SK-N-SH (cell line): ENCODE results near the gene KLF18. TPM values are rescaled to one million over a fixed set of nuclear protein-coding genes. Genes with fewer than 3 reads are reported as not detected.

Experiments used
- CTCF ChIA-PET: fragments of 300-600, 350-600 bp; formaldehyde crosslinking; extraction: SDS; loops from one replicate; lab custom pipeline; 2021; lab: Yijun Ruan, JAX
- POLR2A ChIA-PET: fragments of 350-600 bp; sonication (Branson Sonifier 250); formaldehyde crosslinking; extraction: SDS; loops from one replicate; lab custom pipeline; 2020; ENCODE audit warnings: antibody characterized with exemption, inconsistent platforms; lab: Yijun Ruan, JAX
- DNase-seq: peaks from one replicate; pipeline ENCODE4 v3.0.0; 2012
- H2AFZ ChIP-seq: fragments of 200-600 bp; sonication (generic); 2 replicates; pipeline ENCODE4 v1.8.1; 2016; ENCODE audit warnings: antibody characterized with exemption, mild to moderate bottlenecking, low read depth
- H3F3A ChIP-seq: fragments of 200-600 bp; sonication (generic); replicated peaks from 2 replicates; pipeline ENCODE3; 2016; ENCODE audit warnings: antibody characterized with exemption, mild to moderate bottlenecking; ENCODE audit not compliant: insufficient read depth
- H3K27ac ChIP-seq, 2 experiments: fragments of 200-500 bp in 1 of 2; fragments of 200-600 bp in 1 of 2; sonication (Bioruptor generic) in 1 of 2; sonication (generic), shearing (Covaris generic) in 1 of 2; 2 replicates each; pipeline versions ENCODE4 v1.5.1 to v1.6.1; 2014 to 2016; ENCODE audit warnings: low read depth in 2 of 2, inconsistent platforms in 1 of 2, low read length in 1 of 2, mild to moderate bottlenecking in 1 of 2, mixed read lengths in 1 of 2
- H3K27me3 ChIP-seq: fragments of 200-600 bp; sonication (generic), shearing (Covaris generic); 2 replicates; pipeline ENCODE4 v1.6.1; 2016; ENCODE audit warnings: mixed run types; ENCODE audit not compliant: insufficient read depth
- H3K36me3 ChIP-seq, 2 experiments: fragments of 200-500 bp in 1 of 2; fragments of 200-600 bp in 1 of 2; sonication (Bioruptor generic) in 1 of 2; sonication (generic) in 1 of 2; replicated peaks in 1 of 2; 2 replicates each; pipeline versions ENCODE3 to v1.5.1; 2014 to 2016; ENCODE audit warnings: low read length in 1 of 2, mild to moderate bottlenecking in 1 of 2; ENCODE audit not compliant: insufficient read depth in 2 of 2, control insufficient read depth in 1 of 2
- H3K4me1 ChIP-seq, 2 experiments: fragments of 200-500 bp in 1 of 2; fragments of 200-600 bp in 1 of 2; sonication (Bioruptor generic) in 1 of 2; sonication (generic), shearing (Covaris generic) in 1 of 2; 2 replicates each; pipeline versions ENCODE4 v1.5.1 to v1.6.1; 2014 to 2016; ENCODE audit warnings: low read depth in 1 of 2, low read length in 1 of 2, mixed run types in 1 of 2; ENCODE audit not compliant: insufficient read depth in 2 of 2, control insufficient read depth in 1 of 2
- H3K4me2 ChIP-seq: fragments of 200-600 bp; sonication (generic), shearing (Covaris generic); 2 replicates; pipeline ENCODE4 v1.6.1; 2017; ENCODE audit warnings: mixed run types
- H3K4me3 ChIP-seq, 2 experiments: fragments of 200-500 bp in 1 of 2; fragments of 200-600 bp in 1 of 2; sonication (Bioruptor generic) in 1 of 2; sonication (generic), shearing (Covaris generic) in 1 of 2; 2 replicates each; pipeline versions ENCODE4 v1.5.1 to v1.8.1; 2014 to 2016; ENCODE audit warnings: low read depth in 2 of 2, inconsistent platforms in 1 of 2, low read length in 1 of 2, mild to moderate bottlenecking in 1 of 2, mixed read lengths in 1 of 2, moderate library complexity in 1 of 2
- H3K79me2 ChIP-seq: fragments of 200-600 bp; sonication (generic); 2 replicates; pipeline ENCODE4 v1.8.1; 2017; ENCODE audit warnings: mild to moderate bottlenecking; ENCODE audit not compliant: insufficient read depth
- H3K9ac ChIP-seq: fragments of 200-600 bp; sonication (generic); 2 replicates; pipeline ENCODE4 v1.6.1; 2017; ENCODE audit warnings: mixed run types
- H3K9me2 ChIP-seq: fragments of 200-600 bp; sonication (generic); 2 replicates; pipeline ENCODE4 v1.6.1; 2017; ENCODE audit warnings: mixed run types
- H3K9me3 ChIP-seq: fragments of 200-600 bp; sonication (generic); 2 replicates; pipeline ENCODE4 v1.6.1; 2017; ENCODE audit warnings: mixed run types, mild to moderate bottlenecking, moderate library complexity
- H4K20me1 ChIP-seq: fragments of 200-600 bp; sonication (generic); 2 replicates; pipeline ENCODE4 v1.6.1; 2017; ENCODE audit warnings: mild to moderate bottlenecking, mixed run types; ENCODE audit not compliant: insufficient read depth
- FOSL2 ChIP-seq: IDR thresholded peaks from 2 replicates; pipeline ENCODE4 v1.4.0; 2012; ENCODE audit warnings: low read depth, mild to moderate bottlenecking, moderate library complexity, borderline replicate concordance
- FOXM1 ChIP-seq: IDR thresholded peaks from 2 replicates; pipeline ENCODE4 v1.4.0; 2012; ENCODE audit warnings: low read depth, mild to moderate bottlenecking
- GATA2 ChIP-seq: sonication (generic); formaldehyde crosslinking; IDR thresholded peaks from 2 replicates; pipeline ENCODE4 v1.5.0; 2020; ENCODE audit warnings: mild to moderate bottlenecking, missing genetic modification reagents
- IRF3 ChIP-seq: fragments of 150-350 bp; IDR thresholded peaks from 2 replicates; pipeline ENCODE4 v1.6.1; 2016; ENCODE audit warnings: mild to moderate bottlenecking, low read depth, low read length
- JUND ChIP-seq: IDR thresholded peaks from 2 replicates; pipeline ENCODE4 v1.4.0; 2012
- MEF2A ChIP-seq: IDR thresholded peaks from 2 replicates; pipeline ENCODE4 v1.4.0; 2012; ENCODE audit warnings: low read depth, borderline replicate concordance
- MXI1 ChIP-seq: IDR thresholded peaks from 2 replicates; pipeline ENCODE4 v1.6.1; 2012; ENCODE audit warnings: mild to moderate bottlenecking, low read depth, low read length, improper control_type of control experiment
- NFIC ChIP-seq: IDR thresholded peaks from 2 replicates; pipeline ENCODE4 v1.4.0; 2012; ENCODE audit warnings: borderline replicate concordance
- PBX3 ChIP-seq: IDR thresholded peaks from 2 replicates; pipeline ENCODE4; 2012
- POLR2AphosphoS5 ChIP-seq: IDR thresholded peaks from 2 replicates; pipeline ENCODE4 v1.6.1; 2012; ENCODE audit warnings: low read depth, low read length
- RAD21 ChIP-seq: IDR thresholded peaks from 2 replicates; pipeline ENCODE4 v1.6.1; 2012; ENCODE audit warnings: mild to moderate bottlenecking, low read length
- SIN3A ChIP-seq: IDR thresholded peaks from 2 replicates; pipeline ENCODE4 v1.6.1; 2012; ENCODE audit warnings: low read depth, mild to moderate bottlenecking, low read length, moderate library complexity, borderline replicate concordance
- SMC3 ChIP-seq: IDR thresholded peaks from 2 replicates; pipeline ENCODE4 v1.6.1; 2012; ENCODE audit warnings: low read depth, low read length, improper control_type of control experiment
- TAF1 ChIP-seq: IDR thresholded peaks from 2 replicates; pipeline ENCODE4 v1.6.1; 2012; ENCODE audit warnings: low read depth, mild to moderate bottlenecking, low read length, moderate library complexity, borderline replicate concordance
- YY1 ChIP-seq: IDR thresholded peaks from 2 replicates; pipeline ENCODE4 v1.4.0; 2012; ENCODE audit warnings: low read depth, mild to moderate bottlenecking
- WGBS: methylation state at CpG from one replicate; pipeline ENCODE4 v1.1.6; 2017; ENCODE audit warnings: low lambda C conversion rate; 5-methylcytosine and 5-hydroxymethylcytosine counted together
- polyA plus RNA-seq, 3 experiments: library from polyadenylated mRNA; depleted of rRNA; stranded (reverse); fragments of >200 nt; gene quantifications; 2 replicates each; pipeline ENCODE4 v1.2.3, GENCODE V29; 2012
- TF ChIP-seq, protein P1 (sequence below): fragments of 150-350 bp; IDR thresholded peaks from 2 replicates; pipeline ENCODE4 v1.6.1; 2017; ENCODE audit warnings: antibody characterized with exemption, low read length, low read depth, borderline replicate concordance
- TF ChIP-seq, protein P2 (sequence below): IDR thresholded peaks from 2 replicates; pipeline ENCODE4 v1.6.1; 2012; ENCODE audit warnings: mild to moderate bottlenecking, low read depth, low read length, moderate library complexity

The KLF18 gene
- polyA plus RNA-seq, 1 of the 3 experiments (the other 2 are of a cell fraction): not detected

- Histone ChIP-seq H3K9me3 (no peaks in the 10 kb centered on the region), H3K27me3 (no peaks in the 10 kb centered on the region), H3K4me1 (no peaks in the 10 kb centered on the region), H3K4me2 (no peak overlapping the region), H3K79me2 (no peaks in the 10 kb centered on the region), H3K9me2 (no peaks in the 10 kb centered on the region), H3K36me3 (no peaks in the 10 kb centered on the region), H4K20me1 (no peaks in the 10 kb centered on the region), H3F3A (no peaks in the 10 kb centered on the region), H3K4me3 (no peak overlapping the region), H3K9ac (no peak overlapping the region), H3K27ac (no peak overlapping the region), H2AFZ (no peak overlapping the region)
- CTCF ChIA-PET: interaction anchor here (0.6 kb wide), 1 partner anchor 227 kb away, joined by 3 read pairs; no protein-coding TSS in a partner anchor
- DNase-seq: no peak
- POLR2A ChIA-PET: no interaction called here
- TF ChIP-seq, protein P1, sequence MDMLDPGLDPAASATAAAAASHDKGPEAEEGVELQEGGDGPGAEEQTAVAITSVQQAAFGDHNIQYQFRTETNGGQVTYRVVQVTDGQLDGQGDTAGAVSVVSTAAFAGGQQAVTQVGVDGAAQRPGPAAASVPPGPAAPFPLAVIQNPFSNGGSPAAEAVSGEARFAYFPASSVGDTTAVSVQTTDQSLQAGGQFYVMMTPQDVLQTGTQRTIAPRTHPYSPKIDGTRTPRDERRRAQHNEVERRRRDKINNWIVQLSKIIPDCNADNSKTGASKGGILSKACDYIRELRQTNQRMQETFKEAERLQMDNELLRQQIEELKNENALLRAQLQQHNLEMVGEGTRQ: no peak
- TF ChIP-seq SMC3: no peak
- no peak for TF ChIP-seq RAD21
- no peak for TF ChIP-seq IRF3
- 83% methylated on average over 12 of the region's 16 CpGs for WGBS
These were observed 11.6 kb downstream of the KLF18 start for GRCh38 chr1:44129616-44130500.

GRCh38 chr1:44120398-44120949 is 21.0 kb downstream of the KLF18 start:
- Histone ChIP-seq H3K36me3 (no peaks in the 10 kb centered on the region), H3K27me3 (no peaks in the 10 kb centered on the region), H3K79me2 (no peaks in the 10 kb centered on the region), H4K20me1 (no peaks in the 10 kb centered on the region), H3K4me2 (no peak overlapping the region), H3K9me3 (no peaks in the 10 kb centered on the region), H3K9me2 (no peaks in the 10 kb centered on the region), H3K27ac (no peak overlapping the region), H3K9ac (no peak overlapping the region), H2AFZ (no peak overlapping the region), H3F3A (no peaks in the 10 kb centered on the region), H3K4me3 (no peak overlapping the region), H3K4me1 (no peaks in the 10 kb centered on the region)
- 49% methylated on average over 5 of the region's 5 CpGs for WGBS
- no peak for DNase-seq
- POLR2A ChIA-PET: no interaction called here
- CTCF ChIA-PET: interaction anchor here (1.3 to 1.4 kb wide), 2 partner anchors 16 to 28 kb away, joined by 3 read pairs; no protein-coding TSS in a partner anchor
- TF ChIP-seq TAF1 (no peak), MXI1 (no peak), FOSL2 (no peak), SMC3 (no peak), FOXM1 (no peak), MEF2A (no peak), YY1 (no peak), PBX3 (no peak), JUND (no peak), POLR2AphosphoS5 (no peak), NFIC (no peak), SIN3A (no peak), GATA2 (CRISPR knock-in tag) (no peak), IRF3 (no peak)
- TF ChIP-seq, protein P2, sequence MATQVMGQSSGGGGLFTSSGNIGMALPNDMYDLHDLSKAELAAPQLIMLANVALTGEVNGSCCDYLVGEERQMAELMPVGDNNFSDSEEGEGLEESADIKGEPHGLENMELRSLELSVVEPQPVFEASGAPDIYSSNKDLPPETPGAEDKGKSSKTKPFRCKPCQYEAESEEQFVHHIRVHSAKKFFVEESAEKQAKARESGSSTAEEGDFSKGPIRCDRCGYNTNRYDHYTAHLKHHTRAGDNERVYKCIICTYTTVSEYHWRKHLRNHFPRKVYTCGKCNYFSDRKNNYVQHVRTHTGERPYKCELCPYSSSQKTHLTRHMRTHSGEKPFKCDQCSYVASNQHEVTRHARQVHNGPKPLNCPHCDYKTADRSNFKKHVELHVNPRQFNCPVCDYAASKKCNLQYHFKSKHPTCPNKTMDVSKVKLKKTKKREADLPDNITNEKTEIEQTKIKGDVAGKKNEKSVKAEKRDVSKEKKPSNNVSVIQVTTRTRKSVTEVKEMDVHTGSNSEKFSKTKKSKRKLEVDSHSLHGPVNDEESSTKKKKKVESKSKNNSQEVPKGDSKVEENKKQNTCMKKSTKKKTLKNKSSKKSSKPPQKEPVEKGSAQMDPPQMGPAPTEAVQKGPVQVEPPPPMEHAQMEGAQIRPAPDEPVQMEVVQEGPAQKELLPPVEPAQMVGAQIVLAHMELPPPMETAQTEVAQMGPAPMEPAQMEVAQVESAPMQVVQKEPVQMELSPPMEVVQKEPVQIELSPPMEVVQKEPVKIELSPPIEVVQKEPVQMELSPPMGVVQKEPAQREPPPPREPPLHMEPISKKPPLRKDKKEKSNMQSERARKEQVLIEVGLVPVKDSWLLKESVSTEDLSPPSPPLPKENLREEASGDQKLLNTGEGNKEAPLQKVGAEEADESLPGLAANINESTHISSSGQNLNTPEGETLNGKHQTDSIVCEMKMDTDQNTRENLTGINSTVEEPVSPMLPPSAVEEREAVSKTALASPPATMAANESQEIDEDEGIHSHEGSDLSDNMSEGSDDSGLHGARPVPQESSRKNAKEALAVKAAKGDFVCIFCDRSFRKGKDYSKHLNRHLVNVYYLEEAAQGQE: no peak
